DMS79 (cell line): ENCODE results near the gene BBS9.
"Not testable (repeated sequence)": the region's sequence is repeated elsewhere in the genome, so short reads cannot be mapped to it uniquely, and the experiment has no call there.

Experiments used
- DNase-seq: peaks from one replicate; lab custom pipeline; 2025; lab: John Stamatoyannopoulos, UW

Gene BBS9

GRCh38 chr7:33128990-33129805 lies at the start of gene BBS9:
Gene BBS9, plus strand, starts transcription at chr7:33129564. Its CDS starts 16,689 bp downstream, at chr7:33146253.
- DNase-seq: peak; percentile 83

GRCh38 chr7:33079763-33080690 lies 49.3 kb upstream of the BBS9 start:
- no peak for DNase-seq

GRCh38 chr7:33087356-33087755 lies 42.0 kb upstream of the BBS9 start:
- no peak for DNase-seq

- DNase-seq: no peak
Measured at GRCh38 chr7:33087858-33088257, 41.5 kb upstream of the BBS9 start.

GRCh38 chr7:33089142-33089541 lies 40.2 kb upstream of the BBS9 start:
- no peak for DNase-seq

GRCh38 chr7:33091111-33091531 lies 38.2 kb upstream of the BBS9 start:
- DNase-seq: no peak

GRCh38 chr7:33091641-33092191 lies 37.6 kb upstream of the BBS9 start:
- DNase-seq: no peak

- DNase-seq: no peak
Measured at GRCh38 chr7:33093266-33093665, 36.1 kb upstream of the BBS9 start.

- not testable (repeated sequence) for DNase-seq
Measured at GRCh38 chr7:33094745-33095275, 34.6 kb upstream of the BBS9 start.

GRCh38 chr7:33099154-33099940 lies 30.0 kb upstream of the BBS9 start:
- DNase-seq: no peak

- no peak for DNase-seq
Measured at GRCh38 chr7:33100770-33101169, 28.6 kb upstream of the BBS9 start.

GRCh38 chr7:33101906-33102305 lies 27.5 kb upstream of the BBS9 start:
- DNase-seq: no peak

GRCh38 chr7:33107136-33108066 lies 22.0 kb upstream of the BBS9 start:
- peak; percentile 32 for DNase-seq

- no peak for DNase-seq
Measured at GRCh38 chr7:33108554-33109004, 20.8 kb upstream of the BBS9 start.

GRCh38 chr7:33109005-33109757 lies 20.2 kb upstream of the BBS9 start, which contains the start of gene RP9:
Gene RP9, minus strand, starts transcription at chr7:33109404. Its CDS starts 32 bp downstream, at chr7:33109372.
- peak; percentile 51 for DNase-seq

GRCh38 chr7:33109758-33110238 lies 19.6 kb upstream of the BBS9 start:
- DNase-seq: no peak

GRCh38 chr7:33111614-33112013 lies 17.8 kb upstream of the BBS9 start:
- no peak for DNase-seq

- DNase-seq: no peak
Measured at GRCh38 chr7:33114976-33115375, 14.4 kb upstream of the BBS9 start.

- DNase-seq: no peak
Measured at GRCh38 chr7:33118383-33118782, 11.0 kb upstream of the BBS9 start.
